Measurements from ENCODE around the gene HTRA1. TPM values are rescaled to one million over a fixed set of nuclear protein-coding genes. Genes with fewer than 3 reads are reported as not detected.

The HTRA1 gene
- total RNA-seq, 1 experiment from 2014 or later: 0.17 TPM

- H3K9me3 ChIP-seq (ENCODE audit: low read depth, low read length, poor library complexity, severe bottlenecking): no peaks in the 10 kb centered on the region
- TF ChIP-seq CTCF (conservative IDR thresholded peaks at IDR 0.05; ENCODE audit: low read depth, low read length) (no peak), EZH2 (IDR thresholded peaks at IDR 0.05; ENCODE audit: borderline replicate concordance, low read depth, low read length, poor library complexity, severe bottlenecking) (no peak)
- CTCF ChIA-PET: no interaction called here
- H3K4me1 ChIP-seq (ENCODE audit: insufficient read depth, low read length, poor library complexity, severe bottlenecking): peaks cover 9% of the 10 kb centered on the region
- no peaks in the 10 kb centered on the region for H3K36me3 ChIP-seq (ENCODE audit: insufficient read depth, low read length, poor library complexity, severe bottlenecking)
- POLR2A ChIA-PET (ENCODE audit: low non-redundant PET): no interaction called here
- H3K27me3 ChIP-seq (replicated peaks; ENCODE audit: insufficient read depth, low read depth, low read length, poor library complexity): no peaks in the 10 kb centered on the region
- no peak for DNase-seq (ENCODE audit: low spot score)
- intact Hi-C loops (cut with micrococcal nuclease; ENCODE audit: unreplicated experiment): no loop called here
- no peak overlapping the region for H3K27ac ChIP-seq (ENCODE audit: low read depth, low read length, poor library complexity, severe bottlenecking)
- no TSS peak for BruUV-seq (replicated peaks)
- H3K4me3 ChIP-seq (ENCODE audit: low read depth, low read length, poor library complexity, severe bottlenecking): no peak overlapping the region
Observed at GRCh38 chr10:122499012-122499411, 37.7 kb downstream of the HTRA1 start.

- H3K9me3 ChIP-seq (ENCODE audit: low read depth, low read length, poor library complexity, severe bottlenecking): no peaks in the 10 kb centered on the region
- no TSS peak for BruUV-seq (replicated peaks)
- H3K27me3 ChIP-seq (replicated peaks; ENCODE audit: insufficient read depth, low read depth, low read length, poor library complexity): no peaks in the 10 kb centered on the region
- intact Hi-C loops (cut with micrococcal nuclease; ENCODE audit: unreplicated experiment): no loop called here
- CTCF ChIA-PET: no interaction called here
- POLR2A ChIA-PET (ENCODE audit: low non-redundant PET): no interaction called here
- H3K4me3 ChIP-seq (ENCODE audit: low read depth, low read length, poor library complexity, severe bottlenecking): no peak overlapping the region
- no peak for DNase-seq (ENCODE audit: low spot score)
- peaks cover 9% of the 10 kb centered on the region for H3K4me1 ChIP-seq (ENCODE audit: insufficient read depth, low read length, poor library complexity, severe bottlenecking)
- no peak overlapping the region for H3K27ac ChIP-seq (ENCODE audit: low read depth, low read length, poor library complexity, severe bottlenecking)
- H3K36me3 ChIP-seq (ENCODE audit: insufficient read depth, low read length, poor library complexity, severe bottlenecking): no peaks in the 10 kb centered on the region
- TF ChIP-seq CTCF (conservative IDR thresholded peaks at IDR 0.05; ENCODE audit: low read depth, low read length) (no peak), EZH2 (IDR thresholded peaks at IDR 0.05; ENCODE audit: borderline replicate concordance, low read depth, low read length, poor library complexity, severe bottlenecking) (no peak)
Observed at GRCh38 chr10:122499491-122499941, 38.2 kb downstream of the HTRA1 start.

- intact Hi-C loops (cut with micrococcal nuclease; ENCODE audit: unreplicated experiment): no loop called here
- H3K27ac ChIP-seq (ENCODE audit: low read depth, low read length, poor library complexity, severe bottlenecking): no peak overlapping the region
- ChIA-PET CTCF (no interaction called here), POLR2A (ENCODE audit: low non-redundant PET) (no interaction called here)
- H3K9me3 ChIP-seq (ENCODE audit: low read depth, low read length, poor library complexity, severe bottlenecking): no peaks in the 10 kb centered on the region
- no peak for DNase-seq (ENCODE audit: low spot score)
- no peaks in the 10 kb centered on the region for H3K27me3 ChIP-seq (replicated peaks; ENCODE audit: insufficient read depth, low read depth, low read length, poor library complexity)
- peaks cover 2% of the 10 kb centered on the region for H3K4me1 ChIP-seq (ENCODE audit: insufficient read depth, low read length, poor library complexity, severe bottlenecking)
- H3K36me3 ChIP-seq (ENCODE audit: insufficient read depth, low read length, poor library complexity, severe bottlenecking): no peaks in the 10 kb centered on the region
- no peak overlapping the region for H3K4me3 ChIP-seq (ENCODE audit: low read depth, low read length, poor library complexity, severe bottlenecking)
- TF ChIP-seq EZH2 (IDR thresholded peaks at IDR 0.05; ENCODE audit: borderline replicate concordance, low read depth, low read length, poor library complexity, severe bottlenecking) (no peak), CTCF (conservative IDR thresholded peaks at IDR 0.05; ENCODE audit: low read depth, low read length) (no peak)
- BruUV-seq (replicated peaks): no TSS peak
Observed at GRCh38 chr10:122500194-122500593, 38.8 kb downstream of the HTRA1 start.
